Astrocyte (in vitro differentiated cells and primary cell): Measurements from ENCODE around the gene PRR16. TPM values are rescaled to one million over a fixed set of nuclear protein-coding genes. Genes with fewer than 3 reads are reported as not detected.

Experiments used
- DNase-seq: peaks from one replicate; pipeline ENCODE4 v3.0.0-alpha.2; 2010; ENCODE audit warnings: low read depth
- FAIRE-seq: peaks from 2 replicates; lab custom pipeline; 2011; peaks lifted over from hg19 to GRCh38; lab: Jason Lieb, UNC
- H2AFZ ChIP-seq: 2 replicates; pipeline ENCODE4 v1.6.0; 2012; ENCODE audit warnings: low read depth, low read length, inconsistent platforms
- H3K27ac ChIP-seq: 2 replicates; pipeline ENCODE4 v1.5.1; 2011; ENCODE audit warnings: low read depth, low read length, inconsistent platforms
- H3K27me3 ChIP-seq: 2 replicates; pipeline ENCODE4 v1.6.0; 2011; ENCODE audit warnings: low read length, inconsistent platforms; ENCODE audit not compliant: insufficient read depth
- H3K36me3 ChIP-seq: 2 replicates; pipeline ENCODE4 v1.5.1; 2011; ENCODE audit warnings: low read length, inconsistent platforms; ENCODE audit not compliant: insufficient read depth
- H3K4me1 ChIP-seq: 2 replicates; pipeline ENCODE4 v1.5.1; 2011; ENCODE audit warnings: low read length, inconsistent platforms; ENCODE audit not compliant: insufficient read depth
- H3K4me2 ChIP-seq: 2 replicates; pipeline ENCODE4 v1.6.0; 2012; ENCODE audit warnings: low read length, inconsistent platforms
- H3K4me3 ChIP-seq: 2 replicates; pipeline ENCODE4 v1.5.1; 2011; ENCODE audit warnings: low read depth, mild to moderate bottlenecking, low read length, inconsistent platforms; ENCODE audit not compliant: insufficient read depth
- H3K79me2 ChIP-seq: 2 replicates; pipeline ENCODE4 v1.6.0; 2012; ENCODE audit warnings: mild to moderate bottlenecking, low read length, inconsistent platforms; ENCODE audit not compliant: insufficient read depth
- H3K9ac ChIP-seq: 2 replicates; pipeline ENCODE4 v1.6.0; 2012; ENCODE audit warnings: mild to moderate bottlenecking, low read length, inconsistent platforms
- H3K9me3 ChIP-seq: 2 replicates; pipeline ENCODE4 v1.5.1; 2012; ENCODE audit warnings: low read depth, mild to moderate bottlenecking, low read length, inconsistent platforms; ENCODE audit not compliant: insufficient read depth
- H4K20me1 ChIP-seq: 2 replicates; pipeline ENCODE4 v1.6.0; 2012; ENCODE audit warnings: low read length, inconsistent platforms; ENCODE audit not compliant: insufficient read depth
- H3K27ac Mint-ChIP-seq: one replicate; pipeline ENCODE4 v1.8.0; 2021; ENCODE audit warnings: mild to moderate bottlenecking, mixed read lengths; ENCODE audit not compliant: unreplicated experiment
- H3K27me3 Mint-ChIP-seq: one replicate; pipeline ENCODE4 v1.8.0; 2021; ENCODE audit warnings: low read depth, mixed read lengths; ENCODE audit not compliant: unreplicated experiment
- H3K36me3 Mint-ChIP-seq: one replicate; pipeline ENCODE4 v1.8.0; 2021; ENCODE audit warnings: low read depth, mixed read lengths; ENCODE audit not compliant: unreplicated experiment
- H3K4me1 Mint-ChIP-seq: one replicate; pipeline ENCODE4 v1.8.0; 2021; ENCODE audit warnings: low read depth, mixed read lengths; ENCODE audit not compliant: unreplicated experiment
- H3K4me3 Mint-ChIP-seq: one replicate; pipeline ENCODE4 v1.8.0; 2021; ENCODE audit warnings: mild to moderate bottlenecking, moderate library complexity, mixed read lengths; ENCODE audit not compliant: unreplicated experiment
- H3K9me3 Mint-ChIP-seq: one replicate; pipeline ENCODE4 v1.8.0; 2021; ENCODE audit warnings: mild to moderate bottlenecking, mixed read lengths; ENCODE audit not compliant: unreplicated experiment
- EZH2 ChIP-seq: IDR thresholded peaks from 2 replicates; pipeline ENCODE4 v1.6.1; 2012; ENCODE audit warnings: mild to moderate bottlenecking, low read length, inconsistent platforms; ENCODE audit not compliant: insufficient read depth
- total RNA-seq: library from RNA; stranded (reverse); gene quantifications from 2 replicates; pipeline ENCODE4 v1.2.1, GENCODE V29; 2021
- TF ChIP-seq, protein P1 (sequence below): IDR thresholded peaks from 2 replicates; pipeline ENCODE4 v1.5.1; 2011; ENCODE audit warnings: low read depth, mild to moderate bottlenecking, inconsistent platforms, low read length, moderate library complexity; ENCODE audit not compliant: insufficient read depth

The PRR16 gene
- total RNA-seq, 1 donor from 2014 or later: 9.1 TPM

GRCh38 chr5:120644516-120644915 lies 180.4 kb downstream of the PRR16 start:
- Histone ChIP-seq H3K27me3 (no peaks in the 10 kb centered on the region), H3K4me3 (no peak overlapping the region), H3K9ac (no peak overlapping the region), H4K20me1 (no peaks in the 10 kb centered on the region), H3K4me1 (no peaks in the 10 kb centered on the region), H3K27ac (no peak overlapping the region), H3K36me3 (no peaks in the 10 kb centered on the region), H2AFZ (no peak overlapping the region), H3K9me3 (no peaks in the 10 kb centered on the region), H3K79me2 (no peaks in the 10 kb centered on the region), H3K4me2 (no peak overlapping the region)
- no peak overlapping the region for H3K27ac Mint-ChIP-seq
- H3K9me3 Mint-ChIP-seq: no peaks in the 10 kb centered on the region
- DNase-seq: no peak
- no peak overlapping the region for H3K4me3 Mint-ChIP-seq
- no peak for TF ChIP-seq EZH2
- TF ChIP-seq, protein P1, sequence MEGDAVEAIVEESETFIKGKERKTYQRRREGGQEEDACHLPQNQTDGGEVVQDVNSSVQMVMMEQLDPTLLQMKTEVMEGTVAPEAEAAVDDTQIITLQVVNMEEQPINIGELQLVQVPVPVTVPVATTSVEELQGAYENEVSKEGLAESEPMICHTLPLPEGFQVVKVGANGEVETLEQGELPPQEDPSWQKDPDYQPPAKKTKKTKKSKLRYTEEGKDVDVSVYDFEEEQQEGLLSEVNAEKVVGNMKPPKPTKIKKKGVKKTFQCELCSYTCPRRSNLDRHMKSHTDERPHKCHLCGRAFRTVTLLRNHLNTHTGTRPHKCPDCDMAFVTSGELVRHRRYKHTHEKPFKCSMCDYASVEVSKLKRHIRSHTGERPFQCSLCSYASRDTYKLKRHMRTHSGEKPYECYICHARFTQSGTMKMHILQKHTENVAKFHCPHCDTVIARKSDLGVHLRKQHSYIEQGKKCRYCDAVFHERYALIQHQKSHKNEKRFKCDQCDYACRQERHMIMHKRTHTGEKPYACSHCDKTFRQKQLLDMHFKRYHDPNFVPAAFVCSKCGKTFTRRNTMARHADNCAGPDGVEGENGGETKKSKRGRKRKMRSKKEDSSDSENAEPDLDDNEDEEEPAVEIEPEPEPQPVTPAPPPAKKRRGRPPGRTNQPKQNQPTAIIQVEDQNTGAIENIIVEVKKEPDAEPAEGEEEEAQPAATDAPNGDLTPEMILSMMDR: no peak
- H3K27me3 Mint-ChIP-seq: no peaks in the 10 kb centered on the region
- H3K36me3 Mint-ChIP-seq: no peaks in the 10 kb centered on the region
- peaks cover 2% of the 10 kb centered on the region for H3K4me1 Mint-ChIP-seq
- FAIRE-seq: no peak

- Histone ChIP-seq H3K27me3 (no peaks in the 10 kb centered on the region), H3K4me3 (no peak overlapping the region), H2AFZ (no peak overlapping the region), H3K4me1 (no peaks in the 10 kb centered on the region), H3K36me3 (no peaks in the 10 kb centered on the region), H4K20me1 (no peaks in the 10 kb centered on the region), H3K79me2 (peaks cover under 1% of the 10 kb centered on the region), H3K9me3 (no peaks in the 10 kb centered on the region), H3K4me2 (no peak overlapping the region), H3K9ac (no peak overlapping the region), H3K27ac (no peak overlapping the region)
- DNase-seq: no peak
- Mint-ChIP-seq H3K4me1 (peaks cover 2% of the 10 kb centered on the region), H3K9me3 (no peaks in the 10 kb centered on the region), H3K4me3 (no peak overlapping the region), H3K36me3 (no peaks in the 10 kb centered on the region), H3K27ac (no peak overlapping the region), H3K27me3 (no peaks in the 10 kb centered on the region)
- FAIRE-seq: no peak
- TF ChIP-seq, protein P1: peak; percentile 64
- TF ChIP-seq EZH2: no peak
Measured at GRCh38 chr5:120655828-120656435, 191.8 kb downstream of the PRR16 start.

GRCh38 chr5:120657104-120657503 lies 193.0 kb downstream of the PRR16 start:
- Mint-ChIP-seq H3K4me3 (no peak overlapping the region), H3K36me3 (no peaks in the 10 kb centered on the region), H3K9me3 (no peaks in the 10 kb centered on the region), H3K27ac (no peak overlapping the region), H3K27me3 (no peaks in the 10 kb centered on the region), H3K4me1 (peaks cover 2% of the 10 kb centered on the region)
- no peaks in the 10 kb centered on the region for H3K4me1 ChIP-seq
- H3K9me3 ChIP-seq: no peaks in the 10 kb centered on the region
- H3K79me2 ChIP-seq: peaks cover 4% of the 10 kb centered on the region
- no peak for TF ChIP-seq EZH2
- TF ChIP-seq, protein P1: no peak
- no peak overlapping the region for H3K27ac ChIP-seq
- no peak overlapping the region for H3K9ac ChIP-seq
- H4K20me1 ChIP-seq: no peaks in the 10 kb centered on the region
- no peak overlapping the region for H3K4me2 ChIP-seq
- H3K4me3 ChIP-seq: no peak overlapping the region
- H3K36me3 ChIP-seq: no peaks in the 10 kb centered on the region
- DNase-seq (no peak), FAIRE-seq (no peak)
- H2AFZ ChIP-seq: no peak overlapping the region
- no peaks in the 10 kb centered on the region for H3K27me3 ChIP-seq
